Stimulated activated CD8-positive, alpha-beta memory T cell treated with anti-CD3 and anti-CD28 coated beads, Interleukin-4, amount 100 ng/mL, for 4 hours (primary cell): Measurements from ENCODE around the gene CUL2.

Source experiments
- DNase-seq, 2 donors: peaks; one replicate each; pipeline ENCODE4 v3.0.0-alpha.2; 2020; ENCODE audit warnings: low read depth in 2 of 2, low spot score in 1 of 2

CUL2 gene

DNA sequence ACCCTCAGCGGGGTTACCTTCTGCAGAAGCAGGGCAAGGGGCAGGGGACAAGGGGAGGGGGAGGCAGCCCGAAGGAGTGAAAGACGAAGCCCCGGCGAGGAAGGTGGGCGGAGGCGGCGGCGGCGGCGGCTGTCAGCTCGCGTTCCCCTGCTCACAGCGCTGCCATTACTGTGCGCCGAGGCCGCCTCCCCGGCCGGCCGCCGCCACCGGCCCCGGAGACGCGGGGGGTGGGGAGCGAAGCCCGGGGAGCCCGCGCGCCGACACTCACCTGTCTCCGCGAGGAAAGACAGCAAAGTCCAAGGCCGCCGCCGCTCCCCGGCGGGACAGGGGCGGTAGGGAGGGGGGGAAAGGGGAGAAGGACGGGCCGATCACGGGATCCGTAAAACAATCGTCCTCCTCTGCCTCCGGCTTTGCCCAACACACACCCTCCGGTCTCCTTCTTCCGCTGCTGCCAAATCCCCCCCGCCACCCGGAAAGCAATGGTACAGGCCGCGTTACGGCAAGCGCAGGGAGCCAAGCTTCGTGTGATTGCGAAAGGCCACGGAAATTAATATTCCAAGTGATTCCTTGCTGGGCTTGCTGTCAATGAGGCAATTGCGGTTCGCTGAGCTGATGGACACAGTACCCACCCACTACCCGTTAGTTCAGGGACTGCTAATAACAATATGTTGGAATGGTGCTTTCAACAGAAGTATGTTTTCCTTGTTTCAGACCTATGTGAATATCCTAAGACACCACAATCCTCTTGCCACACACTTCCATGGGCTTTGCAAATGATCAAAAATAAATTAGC lies at the start of gene CUL2:
CUL2 (minus strand) TSS at position 180 of the 793 bp plus-strand sequence. CDS start 19,024 bp downstream, outside the sequence.
- peak; percentile 86 for DNase-seq

DNA sequence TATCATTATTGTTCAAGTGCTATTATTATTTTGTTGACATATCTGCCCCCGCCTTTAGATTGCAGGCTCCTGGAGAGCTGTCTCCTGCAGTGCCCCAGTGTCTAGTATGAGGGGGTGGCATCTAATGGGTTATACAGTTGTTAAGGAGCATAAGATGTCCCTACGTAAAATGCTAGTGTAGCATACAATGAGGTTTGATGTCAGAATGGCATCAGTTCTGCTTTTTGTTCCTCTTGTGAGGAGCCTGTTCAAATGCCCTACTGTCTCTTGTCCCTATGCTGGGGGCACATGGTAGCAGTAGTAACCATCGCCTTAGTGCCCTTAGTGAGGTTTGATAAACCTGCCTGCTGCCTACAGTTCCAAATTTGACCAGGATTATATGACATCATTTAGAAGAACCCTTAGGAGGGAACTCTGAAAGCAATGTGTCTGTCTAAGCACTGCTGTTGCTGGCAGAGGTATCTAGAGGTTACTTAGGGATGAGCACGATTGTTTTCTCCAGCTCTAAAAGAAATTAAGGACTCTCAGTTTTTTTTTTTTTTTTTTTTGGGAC lies 46.2 kb upstream of the CUL2 start:
- DNase-seq, result no peak

DNA sequence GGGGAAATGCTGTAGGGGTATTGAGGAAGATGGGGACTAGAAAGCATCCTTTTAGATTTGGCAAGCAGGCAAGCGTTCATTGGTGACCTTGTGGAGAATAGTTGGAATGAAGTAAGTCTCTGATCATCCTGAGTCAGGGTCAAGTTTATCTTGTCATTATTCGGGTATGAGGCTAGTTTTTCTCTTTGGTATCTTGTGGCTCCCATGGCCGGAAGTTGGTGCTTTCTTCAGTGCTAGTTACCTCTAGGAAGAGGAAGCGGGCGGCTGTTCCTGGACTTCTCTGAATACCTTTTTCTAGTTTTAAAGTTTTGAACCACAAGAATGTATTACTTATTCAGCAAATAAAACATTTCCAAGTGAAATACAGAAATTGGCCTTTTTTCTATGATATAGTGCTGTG lies 45.7 kb upstream of the CUL2 start:
- no peak for DNase-seq

DNA sequence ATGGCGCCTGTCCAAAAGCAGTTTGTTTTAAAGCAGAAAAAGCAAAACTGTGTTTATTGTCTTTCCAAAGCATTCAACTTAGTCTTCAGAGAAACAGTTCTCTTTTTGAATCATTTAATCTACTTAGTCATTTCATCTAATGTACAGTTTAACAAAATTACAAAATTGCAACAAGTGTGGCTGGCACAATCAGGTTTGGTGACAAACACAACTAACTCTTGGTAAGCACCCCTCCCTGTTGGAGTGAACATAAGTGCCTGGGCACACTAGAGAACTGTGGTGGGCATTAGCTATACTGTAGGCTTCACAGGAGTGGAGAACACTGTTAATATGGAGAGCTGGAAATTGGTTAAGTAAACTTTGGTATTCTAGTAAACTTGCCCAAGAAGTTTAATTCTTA lies 43.4 kb upstream of the CUL2 start:
- no peak for DNase-seq

DNA sequence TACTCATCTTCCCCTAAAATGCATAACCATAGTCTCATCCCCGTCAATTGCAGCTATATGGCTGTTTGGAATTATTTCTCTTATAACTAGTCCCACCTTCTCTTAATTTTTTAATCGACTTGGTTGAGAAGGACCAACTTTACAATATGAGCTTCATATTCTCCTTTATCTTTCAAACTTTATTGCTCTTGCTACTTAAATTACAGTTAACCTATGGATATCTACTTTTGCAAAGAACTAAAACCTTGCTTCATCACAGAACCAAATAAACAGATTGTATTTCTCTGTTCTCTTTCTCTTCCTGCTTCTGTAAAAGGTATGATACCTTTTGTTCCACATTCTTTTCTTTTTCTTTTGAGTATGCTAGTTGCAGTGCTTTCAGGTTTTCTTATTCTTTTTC lies 42.6 kb upstream of the CUL2 start:
- no peak for DNase-seq

DNA sequence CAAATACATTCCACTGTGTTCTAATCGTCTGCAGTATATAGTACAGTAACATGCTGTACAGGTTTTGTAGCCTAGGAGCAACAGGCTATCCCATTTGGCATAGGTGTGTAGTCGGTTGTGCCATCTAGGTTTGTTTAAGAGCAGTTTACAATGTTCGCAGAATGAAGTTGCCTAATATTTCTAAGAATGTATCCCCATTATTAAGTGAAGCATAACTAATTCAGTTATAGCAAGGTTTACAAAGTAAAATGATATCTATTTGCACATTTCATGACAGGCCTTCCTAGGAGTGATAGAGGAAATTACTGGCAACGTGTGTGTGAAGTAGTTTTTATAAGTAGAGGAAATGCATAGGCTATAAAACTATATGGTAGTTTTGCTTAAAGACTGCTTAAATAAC lies 40.5 kb upstream of the CUL2 start:
- no peak for DNase-seq

DNA sequence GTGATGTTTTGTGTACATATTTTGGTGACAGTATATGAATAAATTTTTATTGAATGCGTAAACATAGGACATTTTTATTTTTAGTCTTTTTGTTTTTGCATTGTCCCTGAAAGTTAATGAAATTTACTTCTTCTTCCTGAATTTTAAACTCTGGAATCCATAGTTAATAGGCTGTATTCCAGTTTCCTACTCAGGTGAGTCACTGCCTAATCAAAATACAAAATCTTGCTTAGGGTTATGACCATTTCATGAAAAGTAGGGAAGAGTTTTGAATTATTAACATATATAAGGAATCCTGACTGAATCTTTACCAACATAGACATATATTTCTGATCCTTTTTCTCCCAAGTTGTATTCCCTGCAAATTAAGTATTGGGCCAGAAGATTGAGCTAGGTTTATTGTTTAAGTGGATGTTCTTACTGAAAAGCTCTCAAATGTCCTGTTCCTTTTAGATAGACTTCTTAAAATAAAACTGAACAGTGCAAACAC lies 39.1 kb upstream of the CUL2 start:
- DNase-seq, result no peak

DNA sequence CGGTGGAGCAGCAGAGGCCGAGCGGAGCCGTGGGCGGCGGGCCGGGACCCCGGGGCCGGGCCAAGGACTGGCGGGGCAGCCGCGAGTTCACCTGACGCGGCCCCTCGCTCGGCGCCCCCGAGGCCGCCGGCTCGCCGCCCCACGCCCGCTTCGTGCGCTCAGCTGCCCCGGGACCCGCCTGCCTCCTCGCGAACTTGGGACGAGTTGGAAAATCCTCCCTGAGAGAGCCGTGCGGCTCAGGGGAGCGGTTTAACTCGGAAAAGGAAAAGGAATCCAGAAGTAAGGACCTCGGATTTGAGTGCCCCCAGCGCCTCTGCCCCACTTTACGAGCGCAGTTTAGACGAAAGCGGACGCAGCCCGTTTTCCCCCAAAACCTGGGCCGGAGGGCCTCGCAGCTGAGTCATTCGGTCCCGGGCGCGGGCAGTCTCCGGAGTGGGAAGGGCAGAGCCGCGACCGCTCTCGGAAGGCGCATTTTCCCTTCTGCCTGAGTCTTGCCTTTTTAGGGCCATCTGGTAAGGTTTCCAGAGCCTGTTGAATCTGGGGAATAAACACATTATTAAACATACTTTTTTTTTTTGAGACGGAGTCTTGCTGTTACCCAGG lies 37.2 kb upstream of the CUL2 start:
- DNase-seq, result peak in 1 of 2 donors; percentile 30

DNA sequence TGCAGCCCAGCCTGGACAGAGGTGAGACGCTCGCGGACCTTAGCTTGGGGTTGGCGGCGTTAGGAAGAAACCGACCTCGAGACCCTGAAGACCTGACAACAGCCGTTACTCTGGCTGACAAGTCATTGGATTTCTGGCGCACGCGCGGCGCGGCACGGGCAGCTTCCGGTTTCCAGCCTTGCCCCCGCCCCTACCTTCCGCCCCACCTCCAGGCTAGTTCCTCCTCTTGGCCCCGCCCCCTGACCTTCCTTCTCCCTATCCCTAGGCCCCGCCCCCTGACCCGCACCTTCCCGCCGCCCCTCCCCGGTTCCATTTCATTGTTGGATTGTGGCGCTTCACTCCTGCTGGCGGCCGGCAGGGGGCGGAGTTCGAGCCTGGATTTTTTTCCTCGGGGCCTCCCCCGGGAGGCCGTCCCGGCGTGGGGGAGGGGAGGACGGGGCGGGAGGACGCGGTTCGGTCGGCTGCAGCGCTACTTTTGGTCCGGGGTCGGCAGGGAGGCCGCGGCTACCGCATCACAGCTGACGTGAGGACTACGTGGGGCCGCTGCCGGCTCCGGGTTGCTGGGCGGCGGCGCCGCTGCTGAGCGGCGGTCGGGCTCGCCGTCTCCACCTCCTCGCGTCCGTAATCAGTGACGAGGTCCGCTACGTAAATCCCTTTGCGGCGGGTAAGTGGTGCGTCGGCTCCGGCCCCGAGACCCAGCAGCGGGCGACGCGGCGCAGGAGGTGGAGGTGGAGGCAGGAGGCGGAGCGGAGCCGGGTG lies 36.6 kb upstream of the CUL2 start, which contains the start of gene CREM:
CREM (plus strand) TSS at position 317 of the 759 bp plus-strand sequence. CDS start 10,990 bp downstream, outside the sequence.
- DNase-seq, result peak; percentile 99 to 100

DNA sequence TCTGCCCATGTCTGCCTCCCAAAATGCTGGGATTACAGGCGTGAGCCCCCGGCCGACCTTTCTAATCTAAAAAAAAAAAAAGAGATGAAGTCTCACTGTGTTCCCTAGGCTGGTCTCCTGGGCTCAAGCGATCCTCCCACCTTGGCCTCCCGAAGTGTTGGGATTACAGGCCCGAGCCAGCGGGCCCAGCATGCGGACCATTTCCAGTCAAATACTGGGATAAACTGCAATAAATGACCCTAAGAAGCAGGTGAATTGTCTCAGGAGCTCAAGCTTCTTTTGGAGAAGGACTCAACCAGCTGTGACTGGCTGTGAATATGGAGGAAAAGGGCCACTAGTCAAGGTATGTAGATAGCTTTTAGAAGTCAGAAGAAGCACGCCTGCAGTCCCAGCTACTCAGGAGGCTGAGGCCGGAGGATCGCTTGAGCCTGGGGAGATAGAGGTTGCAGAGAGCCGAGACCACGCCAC lies 36.0 kb upstream of the CUL2 start:
- no peak for DNase-seq

DNA sequence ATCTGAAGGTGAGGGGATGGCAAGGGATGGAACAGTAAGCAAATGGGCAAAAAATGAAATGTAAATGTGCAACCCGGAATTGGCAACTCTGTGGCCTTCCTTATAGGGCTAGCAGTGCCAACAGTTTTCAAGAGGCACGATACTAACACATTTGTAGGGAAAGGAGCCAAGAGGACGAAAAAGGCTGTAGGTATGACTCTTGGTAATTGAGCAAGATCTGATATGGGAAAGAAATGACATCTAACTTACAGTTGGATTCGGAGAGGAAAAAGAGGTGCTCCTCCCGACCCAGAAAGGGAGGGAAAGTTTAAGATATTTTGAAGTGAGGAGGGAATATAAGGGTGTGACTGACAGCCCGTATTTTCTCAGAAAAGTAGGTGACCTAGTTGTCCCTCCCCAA lies 34.4 kb upstream of the CUL2 start:
- DNase-seq, result no peak

DNA sequence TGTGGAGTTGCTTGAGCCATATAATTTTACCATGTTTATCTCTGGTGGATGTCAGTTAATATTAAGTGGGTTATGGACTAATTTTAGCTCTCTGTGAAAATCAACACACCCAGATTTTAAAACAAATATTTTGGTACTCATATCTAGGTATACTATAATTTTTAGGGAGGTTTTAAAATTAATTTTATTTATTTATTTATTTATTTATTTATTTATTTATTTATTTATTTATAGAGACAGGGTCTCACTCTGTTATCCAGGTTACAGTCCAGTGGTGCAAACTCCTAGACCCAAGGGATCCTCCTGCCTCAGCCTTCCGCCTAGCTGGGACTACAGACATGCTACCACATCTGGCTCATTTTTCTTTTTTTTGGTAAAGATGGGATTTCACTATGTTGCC lies 29.2 kb upstream of the CUL2 start:
- DNase-seq, result no peak

DNA sequence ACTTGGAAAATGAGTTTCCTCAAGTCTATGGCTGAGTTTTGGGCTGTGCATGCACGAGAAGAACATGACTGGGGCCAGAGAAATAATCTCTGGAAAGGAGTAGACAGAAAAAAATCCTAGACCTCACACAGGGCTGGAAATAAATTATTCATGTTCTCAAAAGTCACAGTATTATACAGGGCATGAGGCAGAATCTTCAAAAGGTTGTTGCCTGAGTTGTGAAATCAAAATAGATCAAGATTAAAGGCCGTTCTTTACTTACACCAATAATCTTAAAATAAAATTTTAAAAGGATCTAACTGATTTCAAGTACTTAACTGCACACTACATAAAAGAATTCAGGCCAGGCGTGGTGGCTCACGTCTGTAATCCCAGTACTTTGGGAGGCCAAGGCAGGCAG lies 22.4 kb upstream of the CUL2 start:
- DNase-seq, result no peak

DNA sequence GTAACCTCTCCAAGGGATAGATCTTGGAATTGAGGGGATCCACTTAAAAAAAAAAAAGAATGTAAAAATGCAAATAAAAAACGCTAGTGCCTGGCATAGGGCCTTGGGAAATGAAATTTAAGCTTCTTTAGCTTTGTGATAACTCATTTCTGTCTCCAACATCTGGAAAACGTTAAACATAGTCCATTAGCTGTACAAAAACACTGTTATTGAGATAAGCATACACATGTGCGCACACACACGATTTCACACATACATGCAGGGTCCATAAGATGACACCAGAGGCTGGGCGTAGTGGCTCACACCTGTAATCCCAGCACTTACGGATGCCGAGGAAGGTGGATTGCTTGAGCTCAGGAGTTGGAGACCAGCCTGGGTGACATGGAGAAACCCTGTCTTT lies 13.7 kb upstream of the CUL2 start:
- DNase-seq, result no peak

DNA sequence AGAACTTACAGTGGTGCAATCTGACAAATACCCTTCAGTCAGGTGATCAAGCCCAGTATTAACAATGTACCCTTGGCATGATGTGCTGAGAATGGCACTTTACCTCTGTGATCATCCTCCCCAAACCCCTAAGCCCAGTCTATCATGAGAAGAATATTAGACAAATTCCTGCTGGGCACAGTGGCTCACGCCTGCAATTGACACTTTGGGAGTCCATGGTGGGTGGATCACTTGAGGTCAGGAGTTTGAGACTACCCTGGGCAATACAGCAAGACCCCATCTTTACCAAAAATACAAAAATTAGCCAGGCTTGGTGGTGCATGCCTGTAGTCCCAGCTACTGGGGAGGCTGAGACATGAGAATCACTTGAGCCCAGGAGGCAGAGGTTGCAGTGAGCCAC lies 7.4 kb upstream of the CUL2 start:
- DNase-seq, result no peak

DNA sequence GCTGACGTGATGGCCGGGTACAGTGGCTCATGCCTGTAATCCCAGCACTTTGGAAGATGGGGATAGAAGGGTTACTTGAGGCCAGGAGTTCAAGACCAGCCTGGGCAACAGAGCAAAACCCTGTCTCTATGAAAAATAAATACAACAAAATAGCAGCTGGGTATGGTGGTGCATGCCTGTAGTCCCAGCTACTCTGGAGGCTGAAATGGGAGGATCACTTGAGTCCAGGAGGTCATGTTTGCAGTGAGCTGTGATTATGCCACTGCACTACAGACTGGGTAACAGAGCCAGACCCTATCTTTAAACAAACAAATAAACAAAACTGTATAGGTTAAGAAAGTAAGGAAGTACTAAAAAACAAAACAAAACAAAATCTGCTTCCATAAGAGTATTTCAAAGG lies 6.2 kb upstream of the CUL2 start:
- no peak for DNase-seq

DNA sequence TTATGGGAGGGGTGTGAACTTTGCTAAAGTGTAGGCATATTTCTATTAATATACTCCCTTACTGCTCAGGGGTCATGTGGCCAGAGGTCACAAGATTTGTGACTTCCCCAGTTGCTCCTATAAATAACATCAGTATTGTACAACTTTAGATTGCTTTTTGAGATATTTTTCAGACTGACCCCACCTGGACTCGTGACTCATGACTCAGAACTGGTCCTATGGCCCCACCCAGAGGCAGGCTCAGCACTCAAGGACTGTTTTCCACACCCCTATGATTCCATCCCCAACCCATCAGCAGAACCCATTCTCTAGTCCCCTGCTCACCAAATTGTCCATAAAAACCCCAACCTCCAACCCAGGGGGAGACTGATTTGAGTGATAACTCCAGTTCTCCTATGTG lies 2.7 kb upstream of the CUL2 start:
- DNase-seq, result no peak

DNA sequence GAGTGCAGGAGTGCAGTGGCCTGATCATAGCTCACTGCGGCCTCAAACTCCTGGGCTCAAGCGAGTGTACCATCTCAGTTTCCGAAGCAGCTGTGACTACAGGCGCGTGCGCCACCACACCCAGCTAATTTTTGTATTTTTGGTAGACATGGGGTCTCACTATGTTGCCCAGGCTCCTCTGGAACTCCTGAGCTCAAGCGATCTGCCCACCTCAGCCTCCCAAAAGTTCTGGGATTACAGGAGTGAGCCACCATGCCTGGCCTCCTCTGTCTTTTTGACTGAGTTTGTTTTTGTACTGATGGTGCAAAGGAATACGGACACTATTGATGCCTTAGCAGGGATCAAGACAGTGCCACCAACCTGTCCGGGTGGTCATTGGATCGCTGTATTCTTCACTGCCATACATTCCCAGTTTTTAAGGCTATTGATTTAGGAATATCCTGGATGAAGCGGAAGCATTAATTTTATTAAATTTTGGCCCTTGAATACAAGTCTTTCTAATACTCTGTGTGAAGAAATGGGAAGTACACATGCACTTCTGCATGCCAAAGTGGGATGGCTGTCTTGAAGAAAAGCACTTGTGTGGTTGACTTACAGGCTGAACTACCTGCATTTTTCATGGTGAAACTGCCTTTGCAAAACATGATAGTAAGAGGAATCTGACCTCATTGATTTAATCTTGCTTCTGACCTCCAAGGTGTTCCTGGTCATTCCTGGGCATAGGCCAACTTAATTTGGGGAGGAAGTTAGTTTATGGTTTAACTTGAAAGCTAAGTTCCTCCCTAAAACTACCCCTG lies 2.1 kb upstream of the CUL2 start:
- DNase-seq, result no peak

DNA sequence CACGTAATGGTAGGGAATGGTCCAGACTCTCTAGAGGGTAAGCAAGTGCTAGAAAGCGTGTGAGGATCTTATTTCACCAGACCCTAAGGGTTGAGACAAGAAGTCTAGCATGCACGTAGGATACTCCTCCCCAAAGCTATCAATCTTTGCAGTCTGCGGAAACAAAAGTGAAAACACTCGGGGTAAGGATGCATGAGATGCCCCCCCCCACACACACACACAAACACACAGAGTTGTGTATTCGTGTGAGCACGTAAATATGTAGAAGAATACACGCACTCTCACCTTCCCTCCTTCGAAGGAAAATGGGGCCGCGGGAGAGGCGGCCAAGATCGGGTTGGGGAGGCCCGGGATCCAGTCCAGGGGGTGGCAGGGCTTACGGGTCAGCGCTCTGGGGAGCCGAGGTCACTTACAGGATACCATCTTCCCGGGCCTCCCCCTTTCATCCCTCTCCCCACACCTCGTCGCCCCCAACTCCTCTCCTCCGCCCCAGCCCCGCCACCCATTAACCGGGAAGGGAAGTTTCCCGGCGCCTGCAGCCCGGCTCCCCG lies 455 bp downstream of the CUL2 start:
- DNase-seq, result no peak

DNA sequence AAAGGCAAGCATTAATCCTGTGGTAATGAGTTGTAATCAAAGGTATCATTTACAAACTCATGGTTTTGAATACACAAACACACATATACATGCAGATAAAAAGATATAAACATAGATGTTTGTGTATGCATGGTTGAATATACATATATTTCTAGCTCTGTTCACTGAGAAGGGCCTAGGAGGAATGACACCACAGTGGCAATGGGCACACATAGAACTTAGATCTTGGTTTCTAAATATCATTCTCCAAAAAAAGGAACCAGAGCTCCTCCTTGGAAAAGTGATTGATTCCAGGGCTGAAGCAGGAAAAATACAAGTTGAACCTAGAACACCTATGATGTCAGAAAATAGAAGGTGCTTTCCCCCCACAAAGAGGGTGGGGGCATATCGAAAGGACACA lies 6.9 kb downstream of the CUL2 start:
- DNase-seq, result no peak
